Suppressor macrophage treated with lipopolysaccharide for 1 hour (primary cell): ENCODE data around the gene SYTL2.

Experiments used
- DNase-seq, 3 donors: peaks; one replicate each; pipeline ENCODE4 v3.0.0-alpha.2; 2020 to 2022

Gene SYTL2

GRCh38 chr11:85762226-85762625 lies 48.7 kb downstream of the SYTL2 start:
- peak in 2 of 3 donors; percentile 7 to 9 for DNase-seq

GRCh38 chr11:85759915-85760314 lies 51.0 kb downstream of the SYTL2 start:
- DNase-seq = no peak

- no peak for DNase-seq
These were observed 52.4 kb downstream of the SYTL2 start for GRCh38 chr11:85758480-85759039.

GRCh38 chr11:85758026-85758425 lies 52.9 kb downstream of the SYTL2 start:
- DNase-seq = no peak

GRCh38 chr11:85756401-85757200 lies 54.3 kb downstream of the SYTL2 start:
- DNase-seq = no peak

- DNase-seq = no peak
These were observed 55.2 kb downstream of the SYTL2 start for GRCh38 chr11:85755701-85756100.

- no peak for DNase-seq
These were observed 55.7 kb downstream of the SYTL2 start for GRCh38 chr11:85755285-85755684.

GRCh38 chr11:85752890-85753581 lies 57.9 kb downstream of the SYTL2 start:
- no peak for DNase-seq

GRCh38 chr11:85752201-85752889 lies 58.6 kb downstream of the SYTL2 start:
- DNase-seq = no peak

GRCh38 chr11:85751724-85752123 lies 59.2 kb downstream of the SYTL2 start:
- DNase-seq = no peak

- no peak for DNase-seq
These were observed 60.3 kb downstream of the SYTL2 start for GRCh38 chr11:85750646-85751045.

GRCh38 chr11:85749884-85750283 lies 61.1 kb downstream of the SYTL2 start:
- DNase-seq = no peak

- DNase-seq = peak in 2 of 3 donors; percentile 4 to 15
These were observed 61.6 kb downstream of the SYTL2 start for GRCh38 chr11:85749287-85749834.

- no peak for DNase-seq
These were observed 62.5 kb downstream of the SYTL2 start for GRCh38 chr11:85748455-85748891.

GRCh38 chr11:85746670-85747069 lies 64.3 kb downstream of the SYTL2 start:
- peak in 1 of 3 donors; percentile 26 for DNase-seq

- no peak for DNase-seq
These were observed 65.3 kb downstream of the SYTL2 start for GRCh38 chr11:85745626-85746025.

GRCh38 chr11:85742873-85743275 lies 68.1 kb downstream of the SYTL2 start:
- DNase-seq = no peak

GRCh38 chr11:85742348-85742747 lies 68.6 kb downstream of the SYTL2 start:
- DNase-seq = no peak

- DNase-seq = no peak
These were observed 70.2 kb downstream of the SYTL2 start for GRCh38 chr11:85740481-85741400.

- no peak for DNase-seq
These were observed 73.2 kb downstream of the SYTL2 start for GRCh38 chr11:85737738-85738137.

GRCh38 chr11:85735876-85736460 lies 75.0 kb downstream of the SYTL2 start:
- no peak for DNase-seq
